GM18870 (cell line): ENCODE measurements around the gene PTPN18.

Experiments used
- ATAC-seq: cut with Tn5 transposase; IDR thresholded peaks from one replicate; pipeline ENCODE4 v1.9.1; 2021; ENCODE audit warnings: moderate library complexity; ENCODE audit not compliant: unreplicated experiment

The PTPN18 gene

DNA sequence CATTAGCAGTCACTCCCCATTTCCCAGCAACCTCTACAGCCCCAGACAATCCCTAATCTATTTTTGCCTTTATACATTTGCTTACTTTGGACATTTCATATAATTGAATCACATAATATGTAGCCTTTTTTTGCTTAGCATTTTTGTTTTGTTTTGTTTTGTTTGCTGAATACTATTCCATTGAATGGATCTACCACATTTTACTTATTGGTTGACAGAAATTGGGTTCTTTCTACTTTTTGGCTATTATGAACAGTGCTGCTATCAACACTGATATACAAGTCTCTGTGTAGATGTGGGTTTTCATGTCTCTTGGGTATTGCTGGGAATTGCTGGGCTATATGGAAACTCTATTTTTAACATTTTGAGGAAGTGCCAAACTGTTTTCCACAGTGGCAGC lies 7.6 kb downstream of the PTPN18 start:
- ATAC-seq: no peak

DNA sequence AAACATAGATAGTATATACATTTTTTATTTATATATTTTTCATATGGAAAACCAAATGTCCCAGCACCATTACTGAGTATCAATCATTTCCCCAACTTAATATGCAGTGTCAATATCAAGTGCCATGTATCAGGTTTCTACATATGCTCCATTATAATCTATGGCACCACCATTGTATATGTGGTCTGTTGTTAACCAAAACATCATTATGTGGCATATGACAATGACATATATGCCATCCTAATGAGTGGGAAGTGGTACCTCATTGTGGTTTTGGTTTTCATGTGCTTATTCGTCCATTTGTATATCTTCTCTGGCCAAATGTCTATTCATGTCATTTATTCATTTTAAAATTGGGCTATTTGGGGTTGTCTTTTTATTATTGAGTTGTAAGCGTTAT lies 9.2 kb downstream of the PTPN18 start:
- ATAC-seq: no peak

DNA sequence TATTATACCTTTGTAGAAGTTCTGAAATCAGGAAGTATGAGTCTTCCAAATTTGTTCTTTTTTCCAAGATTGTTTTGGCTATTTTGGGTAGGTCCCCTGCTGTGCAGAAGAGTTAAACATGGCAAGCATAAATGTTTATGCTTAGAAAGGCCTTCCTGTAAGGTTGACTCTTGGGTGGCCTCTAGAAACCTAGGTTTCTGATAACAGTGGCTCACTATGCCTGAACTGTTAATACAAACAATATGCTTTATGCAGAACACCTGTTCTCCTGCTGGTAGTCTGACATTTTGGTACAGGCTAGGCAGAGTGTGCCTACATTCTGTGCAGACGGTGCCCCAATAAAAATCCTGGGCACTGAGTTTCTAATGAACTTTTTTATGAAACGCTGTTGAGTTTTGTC lies 10.1 kb downstream of the PTPN18 start:
- no peak for ATAC-seq

DNA sequence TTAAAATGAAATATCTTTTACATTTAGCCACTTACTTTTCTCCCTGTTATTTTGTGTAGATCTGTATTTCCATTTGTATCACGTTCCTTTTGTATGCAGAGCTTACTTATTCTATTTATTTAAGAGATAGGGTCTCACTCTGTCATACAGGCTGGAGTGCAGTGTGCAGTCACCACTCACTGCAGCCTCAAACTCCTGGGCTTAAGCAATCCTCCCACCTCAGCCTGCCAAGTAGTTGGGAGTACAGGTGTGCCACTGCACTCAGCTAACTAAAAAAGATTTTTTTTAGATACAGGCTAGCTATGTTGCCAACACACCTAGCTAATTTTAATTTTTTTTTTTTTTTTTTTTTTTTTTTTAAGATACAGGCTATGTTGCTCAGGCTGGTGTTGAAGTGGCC lies 10.9 kb downstream of the PTPN18 start:
- no peak for ATAC-seq

DNA sequence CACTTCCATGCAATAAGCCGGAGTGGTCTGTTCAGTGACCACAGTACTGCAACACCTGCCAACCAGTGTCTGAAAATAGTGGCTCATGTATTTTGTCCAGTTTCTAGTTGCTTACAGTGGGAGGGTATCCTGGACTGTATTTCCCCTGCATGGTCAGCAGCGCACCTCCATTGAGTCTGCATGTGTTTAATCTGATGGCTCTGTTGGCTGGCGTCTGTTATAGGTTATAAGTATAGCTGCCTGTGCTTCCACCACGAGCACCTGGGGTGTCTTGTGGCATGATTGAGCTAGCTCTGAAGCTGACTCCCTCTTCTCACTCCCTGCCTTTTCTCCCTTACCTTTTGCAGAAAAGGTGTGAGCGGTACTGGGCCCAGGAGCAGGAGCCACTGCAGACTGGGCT lies 12.9 kb downstream of the PTPN18 start:
- no peak for ATAC-seq

DNA sequence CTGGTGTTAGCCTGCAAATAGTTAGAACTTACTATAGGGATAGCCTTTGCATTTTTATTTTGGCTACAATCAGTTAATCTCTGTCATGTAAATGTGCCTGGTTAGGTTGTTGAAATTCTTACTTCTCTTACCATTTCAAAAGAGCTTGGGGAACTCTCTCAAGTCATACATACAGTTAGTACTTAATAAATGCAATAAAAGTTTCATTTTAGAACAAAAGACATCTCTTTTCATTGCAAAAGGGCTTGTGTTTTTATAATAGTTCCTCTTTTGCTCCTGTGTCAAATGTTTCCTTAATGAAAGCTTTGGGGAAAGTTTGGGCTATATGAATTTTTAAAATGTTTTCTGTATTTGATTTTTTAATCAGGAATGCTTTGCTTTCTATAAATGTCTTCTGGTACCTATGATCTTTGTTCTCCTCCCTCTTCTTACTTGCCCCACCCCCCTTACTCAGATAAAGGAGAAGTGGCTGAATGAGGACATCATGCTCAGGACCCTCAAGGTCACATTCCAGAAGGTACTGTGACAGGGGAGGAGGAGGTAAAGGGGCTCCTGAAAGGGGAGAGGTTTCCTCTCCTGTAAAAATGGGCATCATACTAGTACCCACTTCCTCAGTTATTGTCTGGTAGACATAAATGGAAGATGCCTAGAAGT lies 13.6 kb downstream of the PTPN18 start:
- no peak for ATAC-seq

DNA sequence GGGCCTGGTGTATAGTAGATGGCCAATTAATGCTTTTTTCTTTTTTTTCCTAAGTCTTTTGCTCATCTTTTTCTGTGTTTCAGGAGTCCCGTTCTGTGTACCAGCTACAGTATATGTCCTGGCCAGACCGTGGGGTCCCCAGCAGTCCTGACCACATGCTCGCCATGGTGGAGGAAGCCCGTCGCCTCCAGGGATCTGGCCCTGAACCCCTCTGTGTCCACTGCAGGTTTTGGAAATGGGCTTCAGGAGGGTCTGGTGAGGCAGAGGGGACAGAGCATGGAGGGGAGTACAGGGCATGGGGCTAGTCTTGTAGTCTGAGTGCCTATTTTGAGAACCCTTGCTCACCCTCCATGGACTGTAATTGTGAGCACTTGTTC lies 14.1 kb downstream of the PTPN18 start:
- no peak for ATAC-seq

DNA sequence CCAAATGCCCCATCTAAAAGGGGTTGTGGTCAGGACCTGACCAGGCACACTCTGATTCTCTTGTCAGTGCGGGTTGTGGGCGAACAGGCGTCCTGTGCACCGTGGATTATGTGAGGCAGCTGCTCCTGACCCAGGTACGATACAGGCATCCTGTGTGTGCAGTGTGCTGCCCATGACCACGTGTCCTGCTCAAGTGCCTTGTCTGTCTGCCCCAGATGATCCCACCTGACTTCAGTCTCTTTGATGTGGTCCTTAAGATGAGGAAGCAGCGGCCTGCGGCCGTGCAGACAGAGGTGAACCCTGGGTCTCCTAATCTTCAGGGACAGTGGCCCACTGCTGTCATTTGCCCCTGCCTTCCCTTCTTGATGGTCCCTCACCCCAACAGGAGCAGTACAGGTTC lies 14.6 kb downstream of the PTPN18 start:
- no peak for ATAC-seq

DNA sequence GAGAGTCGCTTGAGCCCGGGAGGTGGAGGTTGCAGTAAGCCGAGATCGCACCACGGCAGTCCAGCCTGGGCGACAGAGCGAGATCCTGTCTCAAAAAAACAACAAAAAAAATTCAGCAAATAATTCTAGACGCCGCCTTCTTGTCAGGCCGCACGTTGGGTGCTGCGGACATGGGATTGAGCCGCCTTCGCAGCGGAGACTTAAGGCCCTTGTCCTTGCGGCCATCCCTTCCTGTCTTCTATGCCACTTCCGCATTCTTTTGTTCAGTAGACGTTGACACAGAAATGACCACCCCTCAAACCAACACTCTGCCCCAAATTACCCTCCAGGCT lies 15.8 kb downstream of the PTPN18 start:
- ATAC-seq: peak; percentile 30

DNA sequence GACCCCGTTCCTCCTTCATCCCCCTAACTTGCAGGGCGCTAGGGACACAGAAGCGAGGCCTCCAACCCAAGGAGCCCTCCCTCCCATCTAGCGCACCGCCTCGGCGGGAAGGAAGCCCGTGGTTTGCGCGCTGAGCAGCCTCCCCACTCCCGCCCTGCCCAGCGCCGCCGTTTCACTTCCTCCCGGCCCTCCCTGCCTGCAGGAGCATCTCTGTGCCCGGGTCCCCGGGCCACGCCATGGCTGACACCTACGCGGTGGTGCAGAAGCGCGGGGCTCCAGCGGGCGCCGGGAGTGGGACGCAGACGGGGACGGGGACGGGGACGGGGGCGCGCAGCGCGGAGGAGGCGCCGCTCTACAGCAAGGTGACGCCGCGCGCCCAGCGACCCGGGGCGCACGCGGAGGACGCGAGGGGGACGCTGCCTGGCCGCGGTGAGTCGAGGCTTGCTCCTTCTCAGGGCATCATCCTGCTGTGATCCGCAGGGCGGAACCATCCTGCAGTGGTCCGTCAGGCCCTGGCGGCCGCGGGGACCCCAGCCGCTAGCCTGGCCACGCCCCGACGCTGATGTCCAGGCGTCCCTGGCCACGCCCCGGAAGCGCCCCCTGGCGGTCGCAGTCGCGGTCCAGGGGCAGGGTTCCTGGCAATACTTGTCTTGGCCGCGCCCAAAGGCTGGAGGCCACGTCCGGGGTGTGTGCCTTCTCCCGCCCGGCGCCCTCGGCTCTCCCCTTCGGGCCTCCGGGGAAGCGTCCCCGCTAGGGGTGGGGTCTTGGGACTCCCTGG lies 16.4 kb downstream of the PTPN18 start:
- ATAC-seq: peak; percentile 50

DNA sequence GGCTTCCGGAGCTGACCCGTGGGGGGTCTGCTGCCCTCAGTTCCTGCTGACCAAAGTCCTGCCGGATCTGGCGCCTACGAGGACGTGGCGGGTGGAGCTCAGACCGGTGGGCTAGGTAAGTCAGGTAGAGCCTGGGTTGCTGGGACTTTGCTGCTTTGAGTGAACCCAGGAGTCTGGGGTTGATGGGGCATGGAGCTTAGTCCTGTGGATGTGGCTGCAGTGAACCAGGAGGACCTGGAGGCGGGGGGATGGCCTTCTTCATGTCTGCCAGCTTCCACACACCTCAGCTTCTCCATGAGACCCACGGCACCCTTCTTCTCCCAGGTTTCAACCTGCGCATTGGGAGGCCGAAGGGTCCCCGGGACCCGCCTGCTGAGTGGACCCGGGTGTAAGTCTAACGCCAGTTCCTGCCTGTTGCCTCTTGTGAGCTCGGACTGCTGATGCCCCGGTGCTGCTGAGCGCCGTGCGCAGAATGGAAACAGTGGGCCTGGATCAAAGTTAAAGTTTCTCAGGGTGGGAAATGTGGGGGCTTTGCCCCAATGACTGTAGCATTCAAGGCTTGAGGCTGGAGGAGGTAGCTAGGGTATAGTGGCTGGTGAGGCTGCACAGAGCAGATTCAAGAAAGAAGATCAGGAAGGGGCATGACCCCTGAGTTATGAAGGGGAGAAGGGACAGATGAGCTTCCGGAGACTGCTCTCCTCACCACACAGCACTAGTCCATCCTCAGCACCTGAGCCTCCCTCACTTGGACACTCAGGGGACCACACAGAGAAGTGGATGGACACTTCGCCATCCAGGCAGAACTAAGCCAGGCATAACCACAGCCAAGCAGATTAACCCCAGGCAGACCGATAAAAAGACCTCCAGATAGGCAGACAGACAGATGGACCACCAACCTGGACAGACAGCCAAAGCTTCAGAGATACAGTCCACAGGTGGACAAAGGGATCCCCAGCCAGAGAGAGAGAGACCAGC lies 17.3 kb downstream of the PTPN18 start:
- peak; percentile 5 for ATAC-seq

DNA sequence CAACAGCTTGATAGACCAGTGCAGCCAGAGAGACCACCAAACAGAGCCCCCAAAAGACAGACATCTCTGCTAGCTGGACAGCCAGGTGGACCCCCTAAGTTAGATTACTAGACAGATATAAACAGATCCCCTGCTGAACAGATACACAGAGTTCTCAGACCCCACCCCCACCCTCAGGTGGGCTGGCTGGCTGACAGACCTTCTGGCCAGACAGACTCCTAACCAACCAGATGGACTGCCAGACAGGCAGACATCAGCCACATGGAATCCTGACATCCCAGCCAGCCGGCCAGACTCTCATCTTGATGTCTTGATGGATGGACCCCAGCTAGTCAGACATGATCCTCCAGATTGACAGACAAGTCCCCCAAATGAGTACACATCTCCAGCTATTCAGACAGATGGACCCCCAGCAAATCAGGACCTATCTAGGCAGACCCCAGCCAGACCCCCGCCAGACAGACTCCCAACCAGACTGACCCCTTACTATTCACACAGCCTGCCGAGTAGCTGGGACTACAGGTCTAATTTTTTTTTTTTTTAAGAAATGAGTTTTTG lies 18.0 kb downstream of the PTPN18 start:
- ATAC-seq: no peak

DNA sequence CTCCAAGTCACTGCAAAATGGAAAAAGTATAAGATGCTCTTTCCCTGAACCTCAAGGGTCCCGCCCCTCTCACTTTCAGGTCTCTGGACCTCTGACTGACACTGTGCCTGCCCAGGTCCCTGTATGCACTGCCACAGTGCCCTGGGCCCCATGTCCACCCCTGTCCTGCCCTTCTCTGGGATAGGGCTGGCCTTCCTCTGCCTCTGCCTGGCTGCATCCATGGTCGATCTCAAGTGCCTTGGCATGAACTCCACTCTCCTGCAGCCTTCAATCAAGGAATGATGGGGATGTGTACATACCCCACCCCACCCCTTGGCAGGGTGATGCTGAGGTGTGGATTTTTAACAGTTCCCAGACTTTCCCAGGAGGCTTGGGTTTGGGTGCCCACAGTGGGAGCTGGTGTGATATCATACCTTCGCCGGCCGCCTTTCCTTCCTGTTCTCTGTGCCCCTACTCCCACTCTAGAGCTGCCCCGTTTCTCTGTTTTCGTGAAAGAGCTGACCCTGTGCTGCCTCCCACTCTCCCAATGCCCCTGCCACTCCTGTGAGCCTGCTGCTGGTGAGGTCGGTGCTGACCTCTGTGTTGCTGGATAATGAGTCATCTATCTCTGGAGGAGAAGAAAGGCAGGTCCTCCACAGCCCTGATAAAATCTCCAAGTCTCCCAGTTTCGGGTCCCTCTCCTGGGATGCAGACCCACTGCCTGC lies 18.9 kb downstream of the PTPN18 start:
- ATAC-seq: no peak

DNA sequence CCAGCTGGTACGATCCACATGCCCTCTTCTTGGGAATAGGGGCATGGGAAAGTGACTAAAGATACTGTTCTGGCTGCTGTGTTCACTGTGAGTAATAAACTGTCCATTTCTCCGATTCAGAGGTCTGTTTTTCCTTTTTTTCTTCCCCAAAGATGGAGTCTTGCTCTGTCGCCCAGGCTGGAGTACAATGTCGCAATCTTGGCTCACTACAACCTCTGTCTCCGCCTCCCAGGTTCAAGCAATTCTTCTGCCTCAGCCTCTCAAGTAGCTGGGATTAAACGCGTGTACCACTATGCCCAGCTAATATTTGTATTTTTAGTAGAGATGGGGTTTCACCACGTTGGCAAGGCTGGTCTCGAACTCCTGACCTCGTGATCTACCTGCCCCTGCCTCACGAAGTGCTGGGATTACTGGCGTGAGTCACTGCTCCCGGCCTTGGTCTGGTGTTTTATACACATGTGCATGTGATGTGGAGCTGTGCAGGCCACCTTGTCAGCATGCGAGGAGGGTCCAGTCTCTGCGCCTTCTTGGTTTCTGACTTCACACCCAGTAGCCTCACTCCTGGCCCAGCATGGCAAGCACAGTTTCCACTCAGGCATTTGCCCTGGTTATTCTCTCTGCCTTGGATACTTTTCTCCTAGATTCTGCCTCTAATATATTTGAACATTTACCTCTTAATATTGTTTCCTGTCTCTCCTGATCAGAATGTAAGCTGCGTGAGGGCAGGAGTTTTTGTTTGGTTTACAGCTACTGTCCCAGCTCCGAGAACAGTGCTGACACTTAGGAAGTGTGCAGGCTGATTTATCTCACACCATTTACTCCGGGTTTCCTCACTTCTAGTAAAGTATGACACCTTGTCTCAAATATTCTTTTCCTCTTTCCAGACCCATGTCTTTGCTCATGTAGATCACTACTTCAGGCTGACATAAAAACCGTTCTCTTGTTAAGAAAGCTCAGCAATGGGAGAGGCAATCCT lies 19.7 kb downstream of the PTPN18 start:
- ATAC-seq: no peak

DNA sequence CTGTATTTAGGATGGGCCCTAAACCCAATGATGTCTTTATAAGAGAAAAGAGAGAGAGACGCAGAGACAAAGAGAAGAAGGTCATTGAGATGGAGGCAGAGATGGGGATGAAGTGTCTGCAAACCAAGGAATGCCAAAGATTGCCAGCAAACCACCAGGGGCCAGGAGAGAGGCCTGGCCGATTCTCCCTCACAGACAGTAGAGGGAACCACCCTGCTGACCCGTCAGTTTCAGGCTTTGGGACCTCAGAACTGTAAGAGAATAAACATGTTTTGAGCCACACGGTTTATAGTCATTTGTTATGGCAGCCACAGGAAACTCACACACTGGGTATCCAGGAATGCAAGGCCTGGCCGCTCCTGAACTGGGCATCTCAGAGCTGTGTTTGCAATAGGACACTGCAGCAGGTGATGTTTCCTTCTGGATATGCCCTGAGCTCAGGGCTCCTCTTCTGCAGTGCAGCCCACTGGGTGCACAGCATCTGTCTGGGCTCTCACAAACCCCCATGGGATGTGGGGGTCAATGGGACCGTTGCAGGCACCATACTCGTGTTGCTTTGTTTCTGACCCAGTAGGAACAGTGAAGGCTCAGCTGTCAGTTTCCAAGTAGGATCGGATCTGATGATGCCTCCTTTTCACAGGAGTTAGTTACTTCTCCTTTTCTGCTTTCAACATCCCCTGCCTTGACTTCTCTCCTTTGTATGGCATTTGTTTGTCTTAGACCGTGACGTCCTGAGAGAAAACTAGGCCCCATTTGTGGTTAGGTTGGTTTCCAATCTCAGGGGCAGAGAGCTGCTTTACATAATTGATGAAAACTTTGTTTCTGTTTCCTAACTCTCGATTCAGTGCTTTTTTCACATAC lies 20.8 kb downstream of the PTPN18 start:
- peak; percentile 67 for ATAC-seq

DNA sequence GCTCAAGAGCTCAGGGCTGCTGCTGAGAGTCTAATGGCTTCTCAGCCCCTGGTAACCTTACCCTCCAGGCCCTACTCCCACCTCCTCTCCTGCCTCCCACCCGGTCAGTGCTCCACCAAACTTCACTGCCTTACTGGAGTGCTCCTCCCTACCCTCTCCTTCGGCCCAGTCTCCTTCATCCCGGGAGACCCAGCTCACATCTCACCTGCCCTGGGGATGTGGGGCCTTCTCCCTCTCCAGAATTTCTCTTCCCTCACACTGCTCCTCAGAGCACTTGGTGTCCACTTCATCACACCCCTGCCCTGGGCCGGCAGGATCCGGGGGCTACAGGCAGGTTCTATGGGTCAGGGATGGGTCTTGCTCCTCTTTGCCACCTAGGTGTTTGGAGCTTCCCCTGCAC lies 21.6 kb downstream of the PTPN18 start:
- no peak for ATAC-seq

DNA sequence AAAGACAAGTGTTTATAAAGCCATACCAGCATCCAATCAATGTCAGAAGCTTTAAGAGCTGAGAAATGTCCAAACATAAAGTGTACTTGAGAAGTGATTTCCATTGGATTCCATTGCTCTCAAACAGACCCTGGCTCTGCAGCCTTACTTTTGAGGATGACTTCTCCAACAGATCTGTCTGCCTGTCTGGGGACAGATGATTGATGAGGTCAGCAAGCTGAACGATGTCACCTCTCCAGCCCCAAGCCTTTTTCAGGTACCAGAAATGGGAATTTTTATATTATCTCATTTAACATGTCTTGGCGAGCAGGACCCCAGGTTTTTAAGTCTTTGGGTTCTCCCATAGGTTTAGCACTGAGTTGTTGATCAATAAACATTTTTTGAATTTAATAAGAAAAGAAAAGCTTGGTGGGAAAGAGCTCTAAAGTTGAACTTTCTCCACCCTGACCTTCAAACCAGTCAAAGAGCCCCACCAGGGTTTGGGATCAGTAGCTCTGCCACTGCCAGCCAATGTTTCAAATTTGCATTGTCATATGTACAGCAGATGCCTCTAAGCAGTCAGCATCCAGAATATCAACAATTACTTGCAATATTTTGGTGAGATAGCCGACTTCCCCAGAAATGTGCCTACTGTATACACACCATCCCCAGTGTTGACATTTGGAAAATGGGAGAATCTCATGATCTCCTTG lies 22.5 kb downstream of the PTPN18 start:
- ATAC-seq: no peak

DNA sequence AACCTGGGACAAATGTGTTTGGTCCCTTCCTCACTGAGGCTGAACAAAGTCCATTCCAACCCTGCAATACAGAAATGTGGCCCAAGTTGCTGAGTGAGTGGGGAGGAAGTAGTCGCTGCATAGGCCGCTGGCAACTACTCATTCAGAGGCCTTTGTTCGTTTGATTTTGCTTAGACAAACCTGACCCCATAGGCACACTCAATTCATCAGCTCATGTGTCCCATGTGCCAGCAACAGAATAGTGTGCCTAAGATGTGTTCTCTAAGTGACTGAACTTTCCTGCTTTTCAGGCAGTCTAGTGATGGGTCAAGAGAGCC lies 23.0 kb downstream of the PTPN18 start:
- ATAC-seq: no peak
